HL-60/S4 treated with phorbol 12-myristate 13-acetate at 8.2 ng/mL for 4 days and 3 days (cell line): ENCODE data around the gene CCRL2.
"Not testable (repeated sequence)": the region's sequence is repeated elsewhere in the genome, so short reads cannot be mapped to it uniquely, and the experiment has no call there.

ENCODE experiments used
- in situ Hi-C: fragments of 300-500 bp; cut with MboI; formaldehyde crosslinking; loops from 2 replicates; pipeline ENCODE4 v1.15.0; 2022; ENCODE audit warnings: low sequenced_read_pairs

CCRL2 gene

GRCh38 chr3:46375218-46375617 lies 31.8 kb upstream of the CCRL2 start:
- in situ Hi-C loops = loop anchor here (10.0 kb wide), 1 partner anchor 290 kb away; no protein-coding TSS in a partner anchor

GRCh38 chr3:46375814-46376213 lies 31.2 kb upstream of the CCRL2 start:
- in situ Hi-C loops = loop anchor here (10.0 kb wide), 1 partner anchor 291 kb away; no protein-coding TSS in a partner anchor

GRCh38 chr3:46378426-46378942 lies 28.6 kb upstream of the CCRL2 start:
- in situ Hi-C loops = loop anchor here (10.0 kb wide), 1 partner anchor 294 kb away; no protein-coding TSS in a partner anchor

GRCh38 chr3:46380471-46381221 lies 26.4 kb upstream of the CCRL2 start:
- in situ Hi-C loops = no loop called here

- in situ Hi-C loops = no loop called here
Observed at GRCh38 chr3:46381625-46382024, 25.4 kb upstream of the CCRL2 start.

- in situ Hi-C loops = no loop called here
Observed at GRCh38 chr3:46383211-46383950, 23.7 kb upstream of the CCRL2 start.

GRCh38 chr3:46383951-46384330 lies 23.1 kb upstream of the CCRL2 start:
- in situ Hi-C loops = no loop called here

GRCh38 chr3:46386205-46386604 lies 20.9 kb upstream of the CCRL2 start:
- in situ Hi-C loops = no loop called here

- in situ Hi-C loops = not testable (repeated sequence)
Observed at GRCh38 chr3:46388847-46389246, 18.2 kb upstream of the CCRL2 start.

- in situ Hi-C loops = no loop called here
Observed at GRCh38 chr3:46389306-46389705, 17.8 kb upstream of the CCRL2 start.

- in situ Hi-C loops = not testable (repeated sequence)
Observed at GRCh38 chr3:46391526-46391925, 15.5 kb upstream of the CCRL2 start.

GRCh38 chr3:46393011-46393410 lies 14.0 kb upstream of the CCRL2 start:
- in situ Hi-C loops = no loop called here

- in situ Hi-C loops = no loop called here
Observed at GRCh38 chr3:46393554-46394434, 13.3 kb upstream of the CCRL2 start.

- in situ Hi-C loops = no loop called here
Observed at GRCh38 chr3:46395210-46395661, 11.8 kb upstream of the CCRL2 start.

GRCh38 chr3:46395766-46396530 lies 11.1 kb upstream of the CCRL2 start:
- in situ Hi-C loops = no loop called here

GRCh38 chr3:46397111-46397510 lies 9.9 kb upstream of the CCRL2 start:
- in situ Hi-C loops = no loop called here

GRCh38 chr3:46398186-46398955 lies 8.7 kb upstream of the CCRL2 start:
- in situ Hi-C loops = no loop called here

- in situ Hi-C loops = no loop called here
Observed at GRCh38 chr3:46399098-46399497, 8.0 kb upstream of the CCRL2 start.

GRCh38 chr3:46399557-46399956 lies 7.5 kb upstream of the CCRL2 start:
- in situ Hi-C loops = no loop called here
